Embryonic facial prominence (tissue), 1 donor: ENCODE measurements around the gene CHD1L.
"Not testable (repeated sequence)": the region's sequence is repeated elsewhere in the genome, so short reads cannot be mapped to it uniquely, and the experiment has no call there.

Source experiments
- DNase-seq: peaks from one replicate; pipeline ENCODE4 v3.0.0-alpha.2; 2016; ENCODE audit errors: extremely low spot score

Gene CHD1L

DNA sequence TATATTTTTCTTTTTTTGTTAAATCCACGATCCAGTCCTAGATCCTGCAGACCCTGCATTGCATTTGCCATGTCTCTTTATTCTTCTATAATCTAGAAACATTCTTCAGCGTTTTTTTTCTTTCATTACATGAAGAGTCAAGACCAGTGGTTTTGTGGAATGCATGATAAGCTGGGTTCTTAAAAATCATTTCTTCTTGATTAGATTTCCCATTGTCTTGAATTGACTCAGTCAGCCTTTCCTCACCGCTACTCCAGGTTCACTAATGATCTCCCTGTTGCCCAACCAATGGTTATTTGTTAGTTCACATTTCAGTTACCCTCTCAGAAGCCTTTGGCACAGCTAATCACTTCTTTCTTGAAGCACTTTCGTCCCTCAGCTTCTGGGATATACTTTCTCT is 25.2 kb downstream of the CHD1L start:
- no peak for DNase-seq

DNA sequence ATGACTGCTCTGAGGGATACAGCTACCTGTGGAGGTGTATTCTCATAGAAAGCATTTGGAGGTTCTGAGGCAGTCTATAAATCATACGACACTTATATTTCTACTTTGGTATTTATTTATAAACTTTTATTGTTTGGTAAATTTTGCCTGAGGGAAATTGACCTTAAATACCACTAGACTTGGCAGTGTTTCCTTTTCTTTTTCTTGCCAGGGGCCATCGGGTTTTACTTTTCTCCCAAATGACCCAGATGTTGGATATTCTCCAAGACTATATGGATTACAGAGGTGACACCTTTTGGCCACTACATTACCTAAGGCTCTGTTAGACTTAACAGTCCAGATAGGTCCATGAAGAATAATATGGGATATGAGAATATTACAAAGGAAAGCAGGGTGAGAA is 28.2 kb downstream of the CHD1L start:
- no peak for DNase-seq

DNA sequence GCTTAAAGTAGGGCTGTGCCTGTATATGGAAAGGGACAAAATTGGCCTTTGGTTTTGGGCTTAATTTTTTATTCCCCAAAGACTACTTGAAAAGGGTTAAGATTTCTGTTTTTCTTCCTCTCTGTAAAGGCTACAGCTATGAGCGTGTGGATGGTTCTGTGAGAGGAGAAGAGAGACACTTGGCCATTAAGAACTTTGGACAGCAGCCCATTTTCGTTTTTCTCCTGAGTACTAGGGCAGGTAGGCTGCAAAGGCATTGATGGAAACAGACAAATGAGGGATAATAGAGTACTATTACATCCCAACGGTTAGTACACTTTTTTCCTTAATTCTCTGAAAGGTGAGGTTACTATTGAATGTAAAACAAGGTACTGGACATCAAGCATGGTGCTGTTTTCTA is 29.6 kb downstream of the CHD1L start:
- no peak for DNase-seq

DNA sequence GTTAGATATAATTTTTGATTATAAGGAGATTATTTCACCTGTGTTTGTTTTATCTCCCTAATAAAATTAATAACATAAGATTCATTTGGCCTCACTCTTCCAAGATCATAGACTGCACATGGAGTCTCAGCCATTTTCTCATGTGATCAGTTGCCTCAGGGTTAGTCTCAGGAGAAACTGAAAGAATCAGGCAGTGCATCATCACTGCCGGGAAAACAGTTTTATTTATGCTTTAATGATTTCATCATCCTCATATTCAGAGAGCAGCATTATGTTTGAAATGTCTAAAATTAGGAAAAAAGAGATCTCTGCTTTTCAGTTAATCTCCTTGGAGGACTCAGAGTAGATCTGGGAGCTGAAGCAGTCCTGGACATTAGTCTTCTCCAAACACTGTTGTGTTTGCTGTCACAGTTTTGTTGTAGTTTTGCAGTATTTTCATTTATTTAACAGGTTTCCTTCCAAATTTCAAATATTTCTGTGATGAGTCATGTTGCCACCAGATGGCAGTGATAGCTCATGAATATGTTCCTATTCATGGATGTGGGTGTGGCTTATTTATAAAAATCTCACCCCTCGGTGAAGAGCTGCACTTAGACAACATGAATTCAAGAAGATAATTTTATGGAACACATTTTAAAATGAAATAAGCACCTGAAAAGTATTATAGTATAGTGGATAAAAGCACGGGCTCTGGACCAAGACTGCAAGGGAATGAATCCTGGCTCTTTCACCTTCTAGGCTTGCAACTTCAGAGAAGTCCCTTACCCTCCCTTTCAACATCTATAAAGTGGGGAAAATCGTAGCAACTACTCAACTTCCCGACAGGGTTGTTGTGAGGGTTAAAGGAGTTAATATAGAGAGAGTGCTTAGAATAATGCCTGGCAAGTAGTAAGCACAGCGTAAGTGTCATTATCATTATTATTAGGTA is 31.2 kb downstream of the CHD1L start:
- DNase-seq = peak; percentile 61

DNA sequence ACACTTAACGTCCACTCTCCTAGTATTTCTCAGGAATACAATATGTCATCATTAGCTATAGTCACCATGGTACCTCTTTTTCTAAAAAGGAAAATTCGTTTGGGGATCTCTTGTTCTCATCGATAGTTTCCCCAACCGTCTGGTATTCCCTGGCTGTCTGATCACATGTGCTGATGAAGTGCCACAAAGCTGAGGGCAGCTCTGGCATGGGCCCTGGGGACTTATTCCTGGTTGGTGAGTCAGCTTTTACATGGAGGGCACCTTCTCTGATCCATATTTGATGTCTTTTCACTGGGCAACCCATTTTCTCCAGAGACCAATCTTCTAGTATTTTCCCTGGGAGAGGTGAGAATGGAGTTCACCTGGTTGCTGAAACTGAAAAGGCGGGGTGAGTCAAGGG is 39.5 kb downstream of the CHD1L start:
- DNase-seq = no peak

DNA sequence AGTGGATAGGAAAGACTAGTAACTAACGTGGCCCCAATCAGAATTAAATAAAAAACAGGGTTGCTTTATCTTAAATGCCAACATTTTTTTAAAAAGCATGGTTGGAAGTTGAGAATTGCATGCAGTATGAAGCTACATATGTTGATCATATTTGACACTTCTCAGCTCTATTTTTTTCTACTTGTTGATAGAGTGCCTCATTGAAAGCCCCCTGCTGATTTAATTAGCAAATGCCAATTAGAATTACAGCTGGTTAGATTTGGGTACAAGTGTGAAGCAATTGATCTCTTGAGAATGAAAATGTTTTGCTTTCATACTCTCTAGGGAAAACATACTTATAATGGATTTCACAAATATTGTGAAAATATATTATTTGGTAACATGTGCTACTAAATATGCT is 40.5 kb downstream of the CHD1L start:
- no peak for DNase-seq

DNA sequence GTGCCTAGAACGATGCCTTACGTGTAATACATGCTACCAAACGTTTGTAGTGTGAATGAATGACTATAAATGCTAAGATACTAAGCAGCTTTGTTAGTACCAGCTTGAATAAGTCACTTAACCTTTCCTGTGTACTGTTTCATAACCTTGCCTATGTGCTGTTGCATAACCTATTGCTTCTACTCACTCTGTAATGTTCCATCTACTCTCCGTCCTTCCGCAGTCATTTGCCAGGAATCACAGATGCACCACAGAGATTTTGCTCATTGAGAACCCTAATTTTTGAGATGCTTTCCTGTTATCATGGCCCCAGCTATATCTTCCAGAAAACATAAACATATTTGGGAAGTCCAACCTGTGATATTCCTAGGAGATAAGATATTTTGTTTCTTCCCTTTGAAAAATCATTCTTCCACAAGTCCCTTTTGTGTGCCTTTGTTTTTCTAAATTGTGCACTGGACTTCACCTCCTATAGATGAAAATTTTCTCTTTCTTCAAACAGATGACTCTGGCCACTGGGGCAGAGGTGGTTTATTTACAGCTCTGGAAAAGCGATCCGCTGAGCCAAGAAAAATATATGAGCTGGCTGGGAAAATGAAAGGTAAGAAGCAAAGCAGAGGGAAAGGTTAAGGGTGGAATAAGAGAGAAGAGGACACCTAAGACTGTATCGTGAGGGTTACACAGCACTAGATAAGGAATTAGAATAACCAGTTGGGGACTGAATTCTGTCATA is 44.8 kb downstream of the CHD1L start:
- no peak for DNase-seq

DNA sequence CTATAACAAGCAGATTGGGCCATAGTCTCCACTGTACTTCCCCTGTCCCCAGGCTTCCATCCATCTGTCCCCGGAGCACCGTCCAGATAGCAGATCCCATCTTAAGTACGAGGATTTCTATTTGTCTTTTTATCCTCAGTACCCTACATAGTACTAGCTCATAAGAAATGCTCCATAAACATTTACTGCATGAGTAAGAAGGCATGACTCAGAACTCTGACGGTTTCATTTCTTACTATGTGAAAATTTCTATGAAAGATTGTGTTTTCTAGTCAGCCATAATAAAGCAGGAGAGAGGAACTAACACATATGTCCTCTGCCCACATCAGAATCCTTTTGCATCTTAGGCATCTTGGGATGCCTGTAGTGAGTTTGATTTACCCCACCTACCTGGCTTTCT is 49.5 kb downstream of the CHD1L start:
- DNase-seq = no peak

DNA sequence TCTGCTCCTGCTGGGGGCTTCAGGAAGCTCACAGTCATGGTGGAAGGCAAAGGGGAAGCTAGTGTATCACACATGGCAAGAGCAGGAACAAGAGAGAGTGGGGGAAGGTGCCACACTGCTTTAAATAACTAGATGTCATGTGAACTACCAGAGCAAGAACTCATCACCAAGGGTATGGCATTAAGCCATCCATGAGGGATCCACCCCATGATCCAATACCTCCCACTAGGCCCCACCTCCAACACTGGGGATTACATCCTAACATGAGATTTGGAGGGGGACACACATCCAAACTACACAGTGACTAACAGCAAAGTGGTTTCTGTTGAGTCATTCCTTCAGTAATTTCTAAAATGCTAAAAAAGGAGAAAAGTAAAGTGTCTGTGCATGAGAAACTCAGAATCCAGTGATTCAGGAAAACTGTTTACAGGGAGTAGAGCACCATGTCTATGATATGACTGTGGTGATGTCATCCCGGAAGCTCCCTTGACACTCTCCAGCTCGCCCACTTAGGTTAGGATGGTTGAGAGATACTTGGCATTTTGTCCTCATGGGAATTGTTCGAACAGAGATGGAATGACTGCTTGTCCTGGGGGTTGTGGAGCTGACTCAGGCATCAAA is 50.3 kb downstream of the CHD1L start:
- no peak for DNase-seq

DNA sequence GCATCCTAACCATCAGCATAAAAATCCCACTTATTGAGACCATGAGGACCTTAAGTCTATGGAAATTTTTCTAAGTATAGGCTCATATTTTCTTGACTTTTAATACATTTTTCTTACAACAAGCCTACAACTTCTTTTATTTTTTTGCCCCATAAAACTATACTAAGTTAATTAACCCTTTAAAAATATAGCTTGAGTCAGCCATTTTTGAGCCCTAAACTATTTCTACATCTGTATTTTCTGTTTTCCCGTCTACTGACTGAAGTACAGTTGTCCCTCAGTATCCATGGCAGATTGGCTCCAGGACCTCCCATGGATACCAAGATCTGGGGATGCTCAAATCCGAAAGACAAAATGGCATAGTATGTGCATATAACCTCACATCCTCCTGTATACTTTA is 55.0 kb downstream of the CHD1L start:
- no peak for DNase-seq

DNA sequence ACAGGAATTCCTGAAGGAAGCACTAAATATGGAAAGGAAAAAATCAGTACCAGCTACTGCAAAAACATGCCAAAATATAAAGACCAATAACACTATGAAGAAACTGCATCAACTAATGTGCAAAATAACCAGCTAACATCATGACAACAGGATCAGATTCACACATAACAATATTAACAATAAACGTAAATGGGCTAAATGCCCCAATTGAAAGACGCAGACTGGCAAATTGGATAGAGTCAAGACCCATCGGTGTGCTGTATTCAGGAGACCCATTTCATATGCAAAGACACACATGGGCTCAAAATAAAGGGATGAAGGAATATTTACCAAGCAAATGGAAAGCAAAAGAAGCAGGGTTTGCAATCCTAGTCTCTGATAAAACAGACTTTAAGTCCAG is 63.3 kb downstream of the CHD1L start:
- DNase-seq = not testable (repeated sequence)

DNA sequence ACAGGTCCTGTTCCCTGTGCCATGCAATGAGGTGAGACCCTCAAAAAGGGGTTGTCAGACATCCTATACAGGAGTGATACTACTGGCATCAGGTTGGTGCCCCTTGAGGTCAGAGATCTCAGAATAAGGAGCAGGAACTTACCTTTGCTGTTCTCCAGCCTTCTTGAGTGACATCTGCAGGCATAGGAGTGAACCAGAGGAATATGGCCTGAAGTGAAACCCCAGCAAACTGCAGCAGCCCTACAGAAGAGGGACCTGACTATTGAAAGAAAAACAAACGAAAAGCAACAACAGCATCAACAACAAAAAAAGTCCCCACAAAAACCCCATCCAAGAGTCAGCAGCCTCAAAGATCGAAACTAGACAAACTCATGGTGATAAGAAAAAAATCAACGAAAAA is 74.5 kb downstream of the CHD1L start:
- DNase-seq = no peak

DNA sequence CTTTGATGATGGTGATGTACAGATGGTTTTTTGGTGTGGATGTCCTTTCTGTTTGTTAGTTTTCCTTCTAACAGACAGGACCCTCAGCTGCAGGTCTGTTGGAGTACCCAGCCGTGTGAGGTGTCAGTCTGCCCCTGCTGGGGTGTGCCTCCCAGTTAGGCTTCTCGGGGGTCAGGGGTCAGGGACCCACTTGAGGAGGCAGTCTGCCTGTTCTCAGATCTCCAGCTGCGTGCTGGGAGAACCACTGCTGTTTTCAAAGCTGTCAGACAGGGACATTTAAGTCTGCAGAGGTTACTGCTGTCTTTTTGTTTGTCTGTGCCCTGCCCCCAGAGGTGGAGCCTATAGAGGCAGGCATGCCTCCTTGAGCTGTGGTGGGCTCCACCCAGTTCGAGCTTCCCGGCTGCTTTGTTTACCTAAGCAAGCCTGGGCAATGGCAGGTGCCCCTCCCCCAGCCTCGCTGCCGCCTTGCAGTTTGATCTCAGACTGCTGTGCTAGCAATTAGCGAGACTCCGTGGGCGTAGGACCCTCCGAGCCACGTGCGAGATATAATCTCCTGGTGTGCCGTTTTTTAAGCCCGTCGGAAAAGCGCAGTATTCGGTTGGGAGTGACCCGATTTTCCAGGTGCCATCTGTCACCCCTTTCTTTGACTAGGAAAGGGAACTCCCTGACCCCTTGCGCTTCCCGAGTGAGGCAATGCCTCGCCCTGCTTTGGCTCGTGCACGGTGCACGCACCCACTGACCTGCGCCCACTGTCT is 84.6 kb downstream of the CHD1L start:
- not testable (repeated sequence) for DNase-seq

DNA sequence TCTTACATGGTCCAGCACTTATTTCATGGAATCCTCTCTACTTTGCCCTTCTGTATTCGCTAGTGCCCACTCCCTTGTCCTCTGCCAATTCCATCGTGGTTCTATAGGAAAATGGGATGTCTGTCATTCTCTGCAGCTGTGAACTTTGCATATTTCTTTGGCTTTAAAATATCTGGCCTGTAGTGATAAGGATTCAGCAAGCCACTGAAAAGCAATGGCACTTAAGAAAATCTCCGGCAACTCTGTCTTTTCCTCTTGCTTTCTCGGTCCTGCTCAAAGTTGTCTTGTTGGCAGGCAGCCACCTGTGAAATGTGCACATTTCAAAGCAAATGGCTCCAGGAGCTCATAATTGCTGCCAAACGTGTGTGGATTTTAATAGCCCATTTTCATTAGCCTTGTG is 91.8 kb downstream of the CHD1L start:
- no peak for DNase-seq

DNA sequence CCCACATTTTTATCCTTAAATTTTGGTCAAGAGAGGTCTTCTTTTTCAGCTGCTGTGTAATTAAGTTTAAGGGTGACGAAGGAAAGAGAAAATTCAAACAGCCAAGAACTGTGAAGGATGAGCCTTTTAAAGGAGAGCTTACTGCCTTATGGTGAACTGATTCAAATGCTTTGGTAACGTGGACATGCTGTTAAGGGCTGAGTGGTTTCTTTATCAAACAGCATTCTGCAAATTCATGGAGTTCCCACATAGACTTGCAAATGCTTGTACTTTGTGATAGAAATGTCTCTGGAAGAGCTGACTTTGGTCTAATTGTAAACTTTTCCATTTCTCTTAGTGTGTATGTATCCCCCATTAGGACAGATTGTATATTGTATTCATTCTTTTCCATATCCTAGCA is 93.8 kb downstream of the CHD1L start:
- no peak for DNase-seq

DNA sequence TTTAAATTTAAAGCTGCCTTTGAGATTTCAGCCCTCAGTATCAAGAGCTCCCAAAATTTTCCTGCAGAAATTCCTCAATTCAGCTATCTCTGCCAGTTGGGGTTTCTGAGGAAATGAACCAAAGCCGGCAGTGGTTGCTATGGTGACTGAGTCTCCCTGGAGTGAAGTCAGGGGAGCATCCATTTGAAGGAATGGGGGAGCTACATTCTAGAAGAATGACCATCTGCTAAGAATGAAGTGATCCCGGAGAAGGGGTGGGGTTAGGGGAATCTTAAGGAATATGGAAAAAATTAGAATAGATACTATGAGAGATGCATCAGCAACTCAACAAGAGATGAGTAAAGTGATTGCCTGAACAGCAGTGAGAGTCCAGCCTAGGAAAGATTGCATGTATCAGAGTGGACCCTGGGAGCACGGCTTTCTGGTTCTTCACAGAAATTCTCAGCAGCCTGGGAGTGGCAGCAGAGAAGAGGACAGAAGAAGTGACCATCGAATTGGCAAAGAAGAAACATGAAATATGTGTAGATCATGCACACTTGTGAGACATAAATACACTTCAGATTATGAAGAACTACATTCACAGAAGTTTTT is 94.7 kb downstream of the CHD1L start:
- DNase-seq = no peak

DNA sequence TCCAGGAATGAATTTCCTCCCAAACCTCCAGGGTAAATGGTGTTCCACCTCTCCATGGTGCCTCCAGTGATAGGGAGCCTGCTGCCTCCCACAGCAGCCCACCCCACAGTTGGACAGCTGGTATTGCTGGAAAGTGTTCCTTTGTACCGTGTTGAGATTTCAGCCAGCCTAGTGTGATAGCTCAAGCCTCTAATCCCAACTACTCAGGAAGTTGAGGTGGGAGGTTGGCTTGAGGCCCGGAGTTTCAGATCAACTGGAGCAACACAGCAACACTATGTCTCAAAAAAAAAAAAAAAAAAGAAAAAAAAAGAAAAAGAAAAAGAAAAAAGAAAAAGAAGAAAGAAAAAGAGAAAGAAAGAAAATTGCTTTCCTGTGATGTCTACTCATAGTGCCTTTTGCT is 96.1 kb downstream of the CHD1L start:
- DNase-seq = no peak

DNA sequence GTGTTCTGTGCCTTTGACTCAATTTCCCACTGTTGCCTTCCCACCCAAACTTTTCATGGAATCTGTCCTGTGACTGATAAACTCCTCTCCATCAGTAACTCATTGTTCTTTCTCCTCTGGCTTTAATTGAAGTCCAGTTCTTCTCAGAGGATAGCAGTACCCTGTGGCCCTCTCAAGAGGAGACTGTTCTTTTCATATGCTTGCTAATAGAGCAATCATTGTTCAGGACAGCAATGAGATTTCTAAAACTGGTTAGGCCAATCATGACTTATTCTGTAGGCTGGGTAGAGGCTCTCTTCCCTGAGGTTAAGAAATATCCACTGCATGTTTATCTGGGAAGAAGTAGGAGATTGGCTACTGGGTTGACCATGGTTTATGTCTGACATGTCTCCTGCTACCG is 98.8 kb downstream of the CHD1L start:
- DNase-seq = no peak
